Measurements from ENCODE around the gene GDPD4. TPM values are rescaled to one million over a fixed set of nuclear protein-coding genes. Genes with fewer than 3 reads are reported as not detected.

The GDPD4 gene
- total and polyA plus RNA-seq, 4 donors: not detected

DNA sequence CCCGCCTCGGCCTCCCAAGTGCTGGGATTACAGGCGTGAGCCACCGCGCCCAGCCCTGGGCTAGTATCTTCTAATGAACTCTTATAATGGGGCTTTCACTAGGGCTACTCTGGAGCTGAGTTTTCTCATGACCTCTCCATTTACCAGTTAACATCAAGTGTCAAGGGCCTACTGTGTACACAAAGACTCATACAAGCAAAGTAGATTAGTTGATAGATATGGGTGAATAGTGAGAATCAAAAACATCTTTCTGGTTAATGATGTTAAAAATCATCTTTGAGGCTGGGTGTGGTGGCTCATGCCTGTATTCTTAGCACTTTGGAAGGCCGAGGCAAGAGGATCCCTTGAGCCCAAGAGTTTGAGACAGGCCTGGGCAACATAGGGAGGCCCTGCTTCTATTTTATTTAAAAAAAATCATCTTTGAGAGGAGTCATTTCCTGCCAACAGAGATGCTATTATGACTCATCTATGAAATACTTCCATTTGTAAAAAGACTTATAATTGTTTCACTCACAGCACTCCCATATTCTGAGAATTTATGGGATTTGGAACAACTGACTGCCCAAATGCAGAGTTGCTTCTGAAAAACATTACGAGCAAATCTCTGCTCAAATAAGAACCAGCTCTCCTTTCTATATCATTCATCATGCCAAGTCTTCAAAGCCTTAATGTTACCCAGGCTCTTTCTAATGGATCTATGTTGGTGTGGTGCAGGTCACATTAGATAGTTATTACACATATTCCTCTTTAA lies 57.0 kb downstream of the GDPD4 start:
- H3K27ac ChIP-seq (ENCODE audit: low read depth in 1 of 2, low read length in 1 of 2): peak overlapping the region in 1 of 2 donors; percentile 40
- TF ChIP-seq, protein P1, sequence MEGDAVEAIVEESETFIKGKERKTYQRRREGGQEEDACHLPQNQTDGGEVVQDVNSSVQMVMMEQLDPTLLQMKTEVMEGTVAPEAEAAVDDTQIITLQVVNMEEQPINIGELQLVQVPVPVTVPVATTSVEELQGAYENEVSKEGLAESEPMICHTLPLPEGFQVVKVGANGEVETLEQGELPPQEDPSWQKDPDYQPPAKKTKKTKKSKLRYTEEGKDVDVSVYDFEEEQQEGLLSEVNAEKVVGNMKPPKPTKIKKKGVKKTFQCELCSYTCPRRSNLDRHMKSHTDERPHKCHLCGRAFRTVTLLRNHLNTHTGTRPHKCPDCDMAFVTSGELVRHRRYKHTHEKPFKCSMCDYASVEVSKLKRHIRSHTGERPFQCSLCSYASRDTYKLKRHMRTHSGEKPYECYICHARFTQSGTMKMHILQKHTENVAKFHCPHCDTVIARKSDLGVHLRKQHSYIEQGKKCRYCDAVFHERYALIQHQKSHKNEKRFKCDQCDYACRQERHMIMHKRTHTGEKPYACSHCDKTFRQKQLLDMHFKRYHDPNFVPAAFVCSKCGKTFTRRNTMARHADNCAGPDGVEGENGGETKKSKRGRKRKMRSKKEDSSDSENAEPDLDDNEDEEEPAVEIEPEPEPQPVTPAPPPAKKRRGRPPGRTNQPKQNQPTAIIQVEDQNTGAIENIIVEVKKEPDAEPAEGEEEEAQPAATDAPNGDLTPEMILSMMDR (IDR thresholded peaks at IDR 0.05; ENCODE audit: control extremely low read depth, extremely low read depth): no peak
- H3K27me3 ChIP-seq (ENCODE audit: control insufficient read depth in 3 of 3, insufficient read depth in 3 of 3, low read length in 2 of 3): no peaks in the 10 kb centered on the region
- ATAC-seq (ENCODE audit: insufficient read depth, low FRiP score): no peak
- no peaks in the 10 kb centered on the region for H3K4me1 ChIP-seq (ENCODE audit: control insufficient read depth in 5 of 5, insufficient read depth in 5 of 5, low read length in 5 of 5)
- H3K9me3 ChIP-seq (ENCODE audit: control insufficient read depth in 4 of 4, insufficient read depth in 3 of 4, low read length in 3 of 4): no peaks in the 10 kb centered on the region
- no peak overlapping the region for H3K4me3 ChIP-seq
- DNase-seq: no peak
- H3K9ac ChIP-seq (ENCODE audit: insufficient read depth in 1 of 2, low read length in 2 of 2): no peak overlapping the region
- 89 to 97% methylated on average over 7 of the region's 7 CpGs for WGBS, 2 donors
- no peaks in the 10 kb centered on the region for H3K36me3 ChIP-seq (ENCODE audit: control insufficient read depth in 4 of 4, insufficient read depth in 4 of 4, low read length in 4 of 4)

DNA sequence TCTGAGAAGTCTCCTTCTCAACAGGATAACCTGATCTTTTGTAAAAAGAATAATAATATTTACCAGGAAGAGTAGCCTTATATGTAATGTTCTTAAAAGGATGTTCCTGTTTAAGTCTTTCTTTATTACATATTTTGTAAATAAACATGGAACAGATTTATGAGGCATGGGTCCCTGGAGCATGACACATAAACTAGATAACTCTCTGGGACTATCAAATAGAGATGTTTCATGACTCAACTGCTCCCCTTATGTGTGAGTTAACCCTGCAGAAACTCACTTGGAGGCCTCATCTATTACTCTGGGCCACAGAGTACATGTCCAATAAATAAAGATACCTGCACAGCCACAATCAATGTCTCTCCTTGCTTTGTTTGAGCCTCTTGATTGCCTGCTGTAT lies 64.6 kb downstream of the GDPD4 start:
- no peaks in the 10 kb centered on the region for H3K9me3 ChIP-seq (ENCODE audit: control insufficient read depth in 4 of 4, insufficient read depth in 3 of 4, low read length in 3 of 4)
- no peak overlapping the region for H3K27ac ChIP-seq (ENCODE audit: low read depth in 1 of 2, low read length in 1 of 2)
- H3K27me3 ChIP-seq (ENCODE audit: control insufficient read depth in 3 of 3, insufficient read depth in 3 of 3, low read length in 2 of 3): no peaks in the 10 kb centered on the region
- no peaks in the 10 kb centered on the region for H3K4me1 ChIP-seq (ENCODE audit: control insufficient read depth in 5 of 5, insufficient read depth in 5 of 5, low read length in 5 of 5)
- no peak for DNase-seq
- no peak overlapping the region for H3K9ac ChIP-seq (ENCODE audit: insufficient read depth in 1 of 2, low read length in 2 of 2)
- H3K4me3 ChIP-seq: no peak overlapping the region
- ATAC-seq (ENCODE audit: insufficient read depth, low FRiP score): no peak
- TF ChIP-seq, protein P1 (IDR thresholded peaks at IDR 0.05; ENCODE audit: control extremely low read depth, extremely low read depth): no peak
- H3K36me3 ChIP-seq (ENCODE audit: control insufficient read depth in 4 of 4, insufficient read depth in 4 of 4, low read length in 4 of 4): no peaks in the 10 kb centered on the region

DNA sequence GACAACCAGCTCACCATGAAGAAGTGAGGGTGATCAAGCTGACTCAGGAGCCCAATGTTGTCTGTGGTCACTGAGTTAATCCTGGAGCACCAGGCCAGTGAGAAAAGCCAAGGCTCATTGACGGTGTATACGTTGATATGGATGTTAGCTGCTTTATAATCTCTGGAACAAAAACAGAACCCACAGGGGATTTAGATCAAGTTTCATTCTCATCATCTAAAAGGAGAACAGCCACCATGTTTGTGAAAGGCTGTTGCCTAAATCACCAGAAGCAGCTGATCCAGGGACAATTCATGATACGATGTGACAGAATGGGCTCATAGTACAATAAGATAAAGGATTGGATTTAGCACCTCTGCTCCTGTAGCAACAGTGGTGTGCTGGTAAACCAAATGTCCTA lies 68.5 kb downstream of the GDPD4 start:
- no peaks in the 10 kb centered on the region for H3K4me1 ChIP-seq (ENCODE audit: control insufficient read depth in 5 of 5, insufficient read depth in 5 of 5, low read length in 5 of 5)
- TF ChIP-seq, protein P1 (IDR thresholded peaks at IDR 0.05; ENCODE audit: control extremely low read depth, extremely low read depth): no peak
- H3K9me3 ChIP-seq (ENCODE audit: control insufficient read depth in 4 of 4, insufficient read depth in 3 of 4, low read length in 3 of 4): no peaks in the 10 kb centered on the region
- no peaks in the 10 kb centered on the region for H3K27me3 ChIP-seq (ENCODE audit: control insufficient read depth in 3 of 3, insufficient read depth in 3 of 3, low read length in 2 of 3)
- H3K36me3 ChIP-seq (ENCODE audit: control insufficient read depth in 4 of 4, insufficient read depth in 4 of 4, low read length in 4 of 4): no peaks in the 10 kb centered on the region
- H3K27ac ChIP-seq (ENCODE audit: low read depth in 1 of 2, low read length in 1 of 2): no peak overlapping the region
- ATAC-seq (ENCODE audit: insufficient read depth, low FRiP score): no peak
- no peak overlapping the region for H3K4me3 ChIP-seq
- DNase-seq: no peak
- no peak overlapping the region for H3K9ac ChIP-seq (ENCODE audit: insufficient read depth in 1 of 2, low read length in 2 of 2)
- 95 to 100% methylated on average over 3 of the region's 3 CpGs for WGBS, 2 donors

DNA sequence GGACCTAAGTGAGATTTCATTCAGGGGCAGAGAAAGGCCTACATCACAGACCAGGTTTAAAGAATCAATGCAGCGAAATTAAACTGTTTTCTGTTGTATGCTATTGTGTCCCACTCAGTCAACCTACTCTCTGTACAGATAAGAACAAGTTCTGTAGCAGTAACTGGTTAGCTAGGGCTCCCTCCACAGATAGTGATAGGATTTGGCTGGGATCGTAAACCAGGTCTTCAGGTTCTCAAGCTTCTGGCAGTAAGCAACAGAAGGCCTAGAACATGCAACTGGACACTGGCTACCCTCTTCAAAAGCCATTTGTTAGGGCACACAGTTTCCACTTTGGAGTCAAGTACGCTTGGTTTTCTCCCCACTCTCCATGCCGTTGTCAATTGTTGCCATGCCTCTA lies 69.2 kb downstream of the GDPD4 start:
- no peaks in the 10 kb centered on the region for H3K36me3 ChIP-seq (ENCODE audit: control insufficient read depth in 4 of 4, insufficient read depth in 4 of 4, low read length in 4 of 4)
- H3K4me3 ChIP-seq: no peak overlapping the region
- TF ChIP-seq, protein P1 (IDR thresholded peaks at IDR 0.05; ENCODE audit: control extremely low read depth, extremely low read depth): no peak
- ATAC-seq (ENCODE audit: insufficient read depth, low FRiP score) (no peak), DNase-seq (no peak)
- H3K9ac ChIP-seq (ENCODE audit: insufficient read depth in 1 of 2, low read length in 2 of 2): no peak overlapping the region
- H3K4me1 ChIP-seq (ENCODE audit: control insufficient read depth in 5 of 5, insufficient read depth in 5 of 5, low read length in 5 of 5): no peaks in the 10 kb centered on the region
- no peaks in the 10 kb centered on the region for H3K9me3 ChIP-seq (ENCODE audit: control insufficient read depth in 4 of 4, insufficient read depth in 3 of 4, low read length in 3 of 4)
- 95% methylated on average over 4 of the region's 4 CpGs for WGBS, 2 donors
- no peaks in the 10 kb centered on the region for H3K27me3 ChIP-seq (ENCODE audit: control insufficient read depth in 3 of 3, insufficient read depth in 3 of 3, low read length in 2 of 3)
- H3K27ac ChIP-seq (ENCODE audit: low read depth in 1 of 2, low read length in 1 of 2): no peak overlapping the region

Data from lung (tissue), 12 donors.